ENCODE results near the gene YWHAH.
"Not testable (repeated sequence)": the region's sequence is repeated elsewhere in the genome, so short reads cannot be mapped to it uniquely, and the experiment has no call there.

The YWHAH gene

GRCh38 chr22:31951194-31952093 is 7.1 kb downstream of the YWHAH start:
- DNase-seq, result no peak

GRCh38 chr22:31952094-31952401 is 7.7 kb downstream of the YWHAH start:
- no peak for DNase-seq

DNA sequence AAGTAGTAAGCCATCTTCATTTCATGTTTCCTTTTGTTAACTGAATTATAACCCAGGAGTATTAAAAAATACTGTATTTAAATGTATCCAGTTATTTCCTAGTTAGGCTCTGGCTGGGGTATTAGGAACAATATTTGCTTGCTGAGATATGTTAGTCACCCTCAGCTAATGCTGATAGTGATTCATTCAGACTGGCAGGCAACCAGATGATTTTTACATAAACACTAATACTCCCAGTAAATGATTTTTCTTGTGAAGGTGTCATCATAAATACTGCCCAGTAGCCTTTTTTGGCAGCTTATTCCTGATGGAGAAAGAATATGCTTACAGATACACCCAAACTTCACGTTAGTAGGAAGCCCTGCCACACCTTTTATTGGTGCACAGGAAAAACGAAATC is 8.1 kb downstream of the YWHAH start:
- DNase-seq, result no peak

GRCh38 chr22:31953261-31953660 is 8.9 kb downstream of the YWHAH start:
- DNase-seq, result no peak

GRCh38 chr22:31954535-31955523 is 10.5 kb downstream of the YWHAH start:
- DNase-seq, result no peak

GRCh38 chr22:31956360-31956759 is 12.0 kb downstream of the YWHAH start:
- no peak for DNase-seq

DNA sequence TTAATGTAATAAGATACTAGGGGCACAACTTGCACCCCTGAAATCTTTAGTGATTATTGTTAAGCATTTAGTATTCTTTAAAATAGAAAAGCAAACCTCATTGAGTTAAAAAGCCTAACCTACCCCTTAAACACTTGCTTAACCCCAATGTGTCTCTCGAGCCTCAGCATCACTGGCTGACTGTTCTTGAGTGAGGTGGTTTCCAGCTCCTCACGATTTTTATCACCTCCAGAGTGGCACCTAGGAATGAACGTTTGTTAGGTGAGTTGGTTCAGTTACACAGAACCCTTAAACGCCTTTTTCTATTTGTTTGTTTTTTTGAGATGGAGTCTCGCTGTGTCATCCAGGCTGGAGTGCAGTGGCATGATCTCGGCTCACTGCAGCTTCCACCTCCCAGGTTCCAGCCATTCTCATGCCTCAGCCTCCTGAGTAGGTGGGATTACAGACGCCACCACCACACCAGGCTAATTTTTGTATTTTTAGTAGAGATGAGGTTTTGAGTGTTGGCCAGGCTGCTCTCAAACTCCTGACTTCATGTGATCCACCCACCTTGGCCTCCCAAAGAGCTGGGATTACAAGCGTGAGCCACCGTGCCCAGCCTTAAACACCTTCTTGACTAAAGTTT is 13.7 kb downstream of the YWHAH start:
- no peak for DNase-seq

- no peak for DNase-seq
Measured at GRCh38 chr22:31958625-31959239, 14.4 kb downstream of the YWHAH start.

- DNase-seq, result no peak
Measured at GRCh38 chr22:31960767-31961166, 16.4 kb downstream of the YWHAH start.

- DNase-seq, result no peak
Measured at GRCh38 chr22:31962387-31963125, 18.2 kb downstream of the YWHAH start.

GRCh38 chr22:31968022-31968421 is 23.7 kb downstream of the YWHAH start:
- DNase-seq, result no peak

DNA sequence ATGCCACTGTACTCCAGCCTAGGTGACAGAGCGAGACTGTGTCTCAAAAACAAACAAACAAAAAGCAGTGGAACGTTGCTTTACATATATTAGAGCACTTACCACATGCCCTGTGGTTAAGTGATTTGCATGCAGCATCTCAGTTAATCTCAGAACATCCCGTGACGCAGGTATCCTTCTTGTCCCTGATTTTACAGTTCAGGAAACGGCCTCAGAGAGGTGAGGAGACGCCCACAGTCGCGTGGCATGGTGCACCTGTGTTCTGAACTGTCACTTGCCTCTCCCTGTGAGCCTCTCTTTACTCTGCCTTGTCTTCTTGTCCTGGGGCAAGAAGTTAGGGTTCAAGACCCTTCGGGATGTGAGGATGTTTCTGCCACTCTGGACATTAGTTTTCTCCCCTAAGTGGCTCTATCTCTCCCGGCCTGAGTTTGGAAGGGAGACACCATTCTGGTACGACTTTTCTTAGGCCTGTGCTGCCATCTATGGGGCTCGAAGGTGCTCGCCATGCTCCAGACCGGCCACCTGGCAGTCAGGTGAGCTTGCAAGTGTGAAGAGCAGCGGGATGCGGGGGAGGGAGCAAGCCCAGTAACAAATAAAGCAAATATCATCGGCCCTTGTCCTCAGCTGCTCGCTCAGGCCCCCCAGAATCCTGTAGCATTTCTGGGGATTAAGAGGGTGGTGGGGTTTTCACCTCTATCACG is 25.6 kb downstream of the YWHAH start:
- DNase-seq, result peak; percentile 74

GRCh38 chr22:31970490-31971444 is 26.4 kb downstream of the YWHAH start:
- peak; percentile 76 for DNase-seq

DNA sequence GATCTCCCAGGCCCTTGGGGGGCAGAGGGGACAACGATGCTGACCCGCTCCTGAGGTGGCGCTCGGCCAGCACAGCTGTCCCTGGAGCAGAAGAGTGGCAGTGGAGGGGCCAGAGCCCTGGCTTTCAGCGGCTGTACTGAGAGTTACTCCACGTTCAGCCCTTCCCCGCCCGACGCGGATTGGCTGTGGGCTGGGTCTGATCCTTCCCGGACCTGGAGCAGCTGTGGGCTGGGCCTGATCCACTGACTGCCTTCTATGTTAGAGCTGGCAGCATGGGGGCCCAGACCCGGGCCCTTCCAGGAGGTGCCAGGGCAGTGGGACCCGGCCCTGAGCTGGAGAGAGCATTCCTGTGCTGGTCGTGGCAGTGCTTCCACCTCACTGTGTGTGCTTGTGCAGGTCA is 27.8 kb downstream of the YWHAH start:
- no peak for DNase-seq

GRCh38 chr22:31973739-31974138 is 29.4 kb downstream of the YWHAH start:
- no peak for DNase-seq

- peak; percentile 71 for DNase-seq
Measured at GRCh38 chr22:31977141-31977841, 33.0 kb downstream of the YWHAH start.

DNA sequence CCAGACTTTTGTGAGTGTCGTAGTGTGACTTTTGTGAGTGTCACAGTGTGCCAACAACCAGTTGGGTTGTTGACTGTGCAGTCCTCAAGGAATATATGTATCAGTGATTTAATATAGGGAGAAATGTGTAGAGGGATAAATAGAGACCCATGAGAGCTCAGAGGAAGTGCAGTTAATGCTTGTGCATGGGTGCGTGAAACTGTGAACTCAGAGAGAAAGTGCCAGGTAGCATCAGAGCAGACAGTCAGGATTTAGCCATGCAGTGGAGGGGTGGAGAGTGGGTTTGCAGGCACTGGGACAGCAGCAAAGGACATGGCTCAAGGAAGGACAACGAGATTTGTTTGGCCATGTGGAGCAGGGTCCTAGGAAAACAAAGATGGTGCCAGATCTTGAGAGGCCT is 33.6 kb downstream of the YWHAH start:
- no peak for DNase-seq

- DNase-seq, result no peak
Measured at GRCh38 chr22:31980628-31981027, 36.3 kb downstream of the YWHAH start.

DNA sequence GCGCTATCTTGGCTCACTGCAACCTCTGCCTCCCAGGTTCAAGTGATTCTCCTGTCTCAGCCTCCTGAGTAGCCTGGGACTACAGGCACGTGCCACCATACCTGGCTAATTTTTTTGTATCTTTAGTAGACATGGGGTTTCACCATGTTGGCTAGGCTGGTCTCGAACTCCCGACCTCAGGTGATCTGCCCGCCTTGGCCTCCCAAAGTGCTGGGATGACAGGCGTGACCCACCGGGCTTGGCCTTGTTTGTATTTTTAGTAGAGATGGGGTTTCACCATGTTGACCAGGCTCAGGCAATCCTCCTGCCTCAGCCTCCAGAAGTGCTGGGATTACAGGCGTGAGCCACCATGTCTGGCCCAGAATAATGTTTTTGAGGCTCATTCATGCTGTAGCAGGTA is 37.6 kb downstream of the YWHAH start:
- not testable (repeated sequence) for DNase-seq

Measured in NCI-H345 (cell line).